GM23338 (cell line): ENCODE data around the gene RHOD. TPM values are rescaled to one million over a fixed set of nuclear protein-coding genes. Genes with fewer than 3 reads are reported as not detected.

Source experiments
- ATAC-seq: fragments of 200-7000 bp; cut with Tn5 transposase; 3 replicates; pipeline ENCODE4 v1.9.1; 2020
- DNase-seq: peaks from one replicate; pipeline ENCODE4 v3.0.0-alpha.2; 2015; ENCODE audit warnings: low spot score
- H2AFZ ChIP-seq: fragments of 200-600 bp; sonication (generic); 2 replicates; pipeline ENCODE4 v1.8.0; 2016; ENCODE audit warnings: antibody characterized with exemption, mild to moderate bottlenecking, moderate library complexity
- H3F3A ChIP-seq: fragments of 200-600 bp; sonication (generic); replicated peaks from 2 replicates; pipeline ENCODE4 v1.8.0; 2017; ENCODE audit warnings: antibody characterized with exemption, mixed run types, low read depth
- H3K27ac ChIP-seq: fragments of 200-600 bp; sonication (generic); 2 replicates; pipeline ENCODE4 v1.6.1; 2016; ENCODE audit warnings: low read depth
- H3K27me3 ChIP-seq: fragments of 200-600 bp; sonication (generic); 2 replicates; pipeline ENCODE4 v1.8.0; 2016; ENCODE audit warnings: mild to moderate bottlenecking, mixed run types, moderate library complexity; ENCODE audit not compliant: insufficient read depth
- H3K36me3 ChIP-seq: fragments of 200-600 bp; sonication (generic); 2 replicates; pipeline ENCODE4 v1.8.0; 2016; ENCODE audit warnings: mild to moderate bottlenecking; ENCODE audit not compliant: insufficient read depth
- H3K4me1 ChIP-seq: fragments of 200-600 bp; sonication (generic); 2 replicates; pipeline ENCODE4 v1.8.0; 2016; ENCODE audit warnings: mild to moderate bottlenecking, moderate library complexity; ENCODE audit not compliant: insufficient read depth
- H3K4me2 ChIP-seq: fragments of 200-600 bp; sonication (generic); 2 replicates; pipeline ENCODE4 v1.7.1; 2017; ENCODE audit warnings: mixed run types
- H3K4me3 ChIP-seq: fragments of 200-600 bp; sonication (generic); 2 replicates; pipeline ENCODE4 v1.6.1; 2016; ENCODE audit warnings: mixed run types
- H3K79me2 ChIP-seq: fragments of 200-600 bp; sonication (generic); replicated peaks from 2 replicates; pipeline ENCODE4 v1.8.0; 2017; ENCODE audit warnings: mild to moderate bottlenecking; ENCODE audit not compliant: insufficient read depth
- H3K9me2 ChIP-seq: fragments of 200-600 bp; sonication (generic); 2 replicates; pipeline ENCODE4 v1.8.0; 2017; ENCODE audit not compliant: insufficient read depth
- H4K20me1 ChIP-seq: fragments of 200-600 bp; sonication (generic); replicated peaks from 2 replicates; pipeline ENCODE4 v1.8.0; 2017; ENCODE audit warnings: mild to moderate bottlenecking; ENCODE audit not compliant: insufficient read depth
- H3K27ac Mint-ChIP-seq: 2 replicates; pipeline ENCODE4 v1.8.0; 2020; ENCODE audit warnings: inconsistent platforms, mild to moderate bottlenecking, moderate library complexity, mixed read lengths
- H3K27me3 Mint-ChIP-seq: 3 replicates; pipeline ENCODE4 v1.8.0; 2022; ENCODE audit warnings: low read depth, mild to moderate bottlenecking, moderate library complexity, mixed read lengths, inconsistent platforms; ENCODE audit not compliant: insufficient read depth, poor library complexity
- H3K36me3 Mint-ChIP-seq: 3 replicates; pipeline ENCODE4 v1.8.0; 2021; ENCODE audit warnings: low read depth, mild to moderate bottlenecking, inconsistent platforms, moderate library complexity, mixed read lengths
- H3K4me1 Mint-ChIP-seq: 3 replicates; pipeline ENCODE4 v1.8.0; 2020; ENCODE audit warnings: mild to moderate bottlenecking, inconsistent platforms, mixed read lengths
- H3K4me3 Mint-ChIP-seq: 3 replicates; pipeline ENCODE4 v1.8.0; 2021; ENCODE audit warnings: moderate library complexity, mild to moderate bottlenecking, inconsistent platforms, mixed read lengths
- H3K9me3 Mint-ChIP-seq: 3 replicates; pipeline ENCODE4 v1.8.0; 2020; ENCODE audit warnings: moderate library complexity, mild to moderate bottlenecking, inconsistent platforms, mixed read lengths
- CREB1 ChIP-seq: fragments of 250-450 bp; sonication (Bioruptor Pico); IDR thresholded peaks from 2 replicates; pipeline ENCODE4 v1.5.0; 2020; ENCODE audit warnings: low read depth, mild to moderate bottlenecking, moderate library complexity
- CTCF ChIP-seq, 2 experiments: fragments of 200-600 bp in 1 of 2; sonication (generic) in 1 of 2; conservative IDR thresholded peaks; 2 replicates each; pipeline versions ENCODE4 v1.5.1 to v1.6.1; 2016 to 2017; ENCODE audit warnings: antibody characterized with exemption in 2 of 2, low read depth in 2 of 2, mild to moderate bottlenecking in 2 of 2, moderate library complexity in 1 of 2
- ETS1 ChIP-seq: IDR thresholded peaks from 2 replicates; pipeline ENCODE4 v1.6.1; 2016; ENCODE audit warnings: antibody characterized with exemption
- EZH2 ChIP-seq: fragments of 200-600 bp; sonication (generic); IDR thresholded peaks from one replicate; pipeline ENCODE4 v1.8.0; 2017; ENCODE audit warnings: antibody characterized with exemption, mild to moderate bottlenecking, low read depth; ENCODE audit not compliant: unreplicated experiment
- EZH2phosphoT487 ChIP-seq: fragments of 200-600 bp; sonication (generic); IDR thresholded peaks from one replicate; pipeline ENCODE4 v1.8.1; 2018; ENCODE audit warnings: antibody characterized with exemption; ENCODE audit not compliant: unreplicated experiment
- JUNB ChIP-seq: IDR thresholded peaks from one replicate; pipeline ENCODE4 v1.6.1; 2016; ENCODE audit warnings: antibody characterized with exemption; ENCODE audit not compliant: unreplicated experiment
- NANOG ChIP-seq: IDR thresholded peaks from 2 replicates; pipeline ENCODE4 v1.6.1; 2016; ENCODE audit warnings: antibody characterized with exemption, borderline replicate concordance
- POLR2AphosphoS5 ChIP-seq: IDR thresholded peaks from 2 replicates; pipeline ENCODE4 v1.6.1; 2016; ENCODE audit warnings: antibody characterized with exemption, low read depth
- REST ChIP-seq: IDR thresholded peaks from one replicate; pipeline ENCODE4 v1.6.1; 2018; ENCODE audit warnings: antibody characterized with exemption; ENCODE audit not compliant: unreplicated experiment
- STAT1 ChIP-seq: IDR thresholded peaks from one replicate; pipeline ENCODE4 v1.6.1; 2016; ENCODE audit warnings: antibody characterized with exemption; ENCODE audit not compliant: unreplicated experiment
- ZNF114 ChIP-seq: fragments of 250-450 bp; sonication (Bioruptor Pico); IDR thresholded peaks from 2 replicates; pipeline ENCODE4 v1.5.0; 2020; ENCODE audit warnings: mild to moderate bottlenecking, moderate library complexity
- ZNF331 ChIP-seq: fragments of 250-450 bp; sonication (Bioruptor Pico); IDR thresholded peaks from 2 replicates; pipeline ENCODE4 v1.5.0; 2020; ENCODE audit warnings: low read depth, mild to moderate bottlenecking, moderate library complexity
- ZNF462 ChIP-seq: fragments of 250-450 bp; sonication (Bioruptor Pico); IDR thresholded peaks from 2 replicates; pipeline ENCODE4 v1.5.0; 2020; ENCODE audit warnings: mild to moderate bottlenecking, moderate library complexity
- polyA plus RNA-seq: library from polyadenylated mRNA; unstranded; fragments of >200 nt; fragmentation: Nextera tagmentation; extraction: Ambion mirVana; gene quantifications from 2 replicates; pipeline ENCODE4 v1.2.1, GENCODE V29; 2016
- total RNA-seq: library from RNA; depleted of rRNA; stranded (reverse); fragments of >200 nt; shearing (Covaris generic); gene quantifications from 2 replicates; pipeline ENCODE4 v1.2.3, GENCODE V29; 2014

Gene RHOD
- total and polyA plus RNA-seq, 2 experiments from 2014 or later = 13.8 to 16.2 TPM

GRCh38 chr11:67032830-67033551 is 23.7 kb upstream of the RHOD start:
- ATAC-seq (no peak), DNase-seq (no peak)
- Histone ChIP-seq H3K79me2 (no peaks in the 10 kb centered on the region), H3K27ac (no peak overlapping the region), H3K27me3 (no peaks in the 10 kb centered on the region), H3F3A (0 out of 2 replicates have a peak, but pooled peaks cover 3% of the 10 kb centered on the region), H3K4me1 (peaks cover 12% of the 10 kb centered on the region; the same call in 1 of the 2 replicates), H3K4me2 (no peak overlapping the region), H2AFZ (no peak overlapping the region), H4K20me1 (no peaks in the 10 kb centered on the region), H3K4me3 (no peak overlapping the region), H3K36me3 (no peaks in the 10 kb centered on the region), H3K9me2 (no peaks in the 10 kb centered on the region)
- Mint-ChIP-seq H3K9me3 (no peaks in the 10 kb centered on the region), H3K4me1 (peaks cover 19% of the 10 kb centered on the region), H3K27ac (no peak overlapping the region), H3K4me3 (no peak overlapping the region), H3K36me3 (no peaks in the 10 kb centered on the region), H3K27me3 (peaks cover 17% of the 10 kb centered on the region)
- TF ChIP-seq EZH2phosphoT487 (no peak), NANOG (no peak), ZNF331 (CRISPR knock-in tag) (no peak), ZNF114 (no peak), CTCF (conservative IDR thresholded peaks at IDR 0.05; ENCODE audit: low read depth in 2 of 2) (no peak), POLR2AphosphoS5 (no peak), JUNB (no peak), REST (no peak), ETS1 (no peak), EZH2 (no peak), STAT1 (no peak), CREB1 (CRISPR knock-in tag) (no peak), ZNF462 (CRISPR knock-in tag) (no peak)
